ENCODE data around the gene ACOXL.

Gene ACOXL

GRCh38 chr2:110788976-110789375, 56.6 kb downstream of the ACOXL start:
- no peaks in the 10 kb centered on the region for H3K9me3 ChIP-seq (ENCODE audit: low read length)
- TF ChIP-seq CTCF (IDR thresholded peaks at IDR 0.05; ENCODE audit: low read length) (no peak), EZH2 (IDR thresholded peaks at IDR 0.05; ENCODE audit: borderline replicate concordance, low read length) (no peak)
- no peaks in the 10 kb centered on the region for H3K9me2 ChIP-seq (ENCODE audit: low read depth, low read length)

DNA sequence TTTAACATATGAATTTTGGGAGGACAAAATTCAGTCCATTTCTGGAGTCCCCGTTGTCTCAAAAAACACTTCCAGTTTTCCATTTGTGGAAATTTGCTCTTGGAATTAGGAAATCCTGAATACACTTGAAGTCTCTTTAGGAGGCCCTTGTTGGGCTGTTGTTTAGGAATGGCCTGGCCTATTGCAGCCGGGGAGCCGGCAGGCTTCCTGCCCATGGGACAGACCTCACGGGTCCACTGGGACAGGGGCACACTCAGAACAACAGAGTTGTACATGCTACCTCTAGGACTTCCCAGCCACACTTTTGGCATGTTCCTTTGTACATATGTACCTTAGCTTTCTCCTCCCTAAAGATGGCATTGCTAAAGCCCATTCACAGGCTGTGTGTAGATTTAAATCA, 57.3 kb downstream of the ACOXL start:
- Histone ChIP-seq H3K4me1 (ENCODE audit: insufficient read depth, low read length, severe bottlenecking) (no peaks in the 10 kb centered on the region), H3K27ac (ENCODE audit: low read depth, low read length, poor library complexity, severe bottlenecking) (no peak overlapping the region), H3K9me2 (ENCODE audit: low read depth, low read length) (no peaks in the 10 kb centered on the region), H3K36me3 (ENCODE audit: insufficient read depth, low read length) (no peaks in the 10 kb centered on the region), H3K4me3 (ENCODE audit: low read depth, low read length, poor library complexity, severe bottlenecking) (no peak overlapping the region), H3K4me2 (ENCODE audit: low read length) (no peak overlapping the region), H3K9ac (ENCODE audit: low read length) (no peak overlapping the region), H4K20me1 (ENCODE audit: insufficient read depth, low read length) (no peaks in the 10 kb centered on the region), H2AFZ (ENCODE audit: low read length) (no peak overlapping the region), H3K79me2 (ENCODE audit: insufficient read depth, low read length) (no peaks in the 10 kb centered on the region), H3K9me3 (ENCODE audit: low read length) (no peaks in the 10 kb centered on the region), H3F3A (ENCODE audit: insufficient read depth, low read length) (no peaks in the 10 kb centered on the region), H3K27me3 (ENCODE audit: insufficient read depth, low read length) (peaks cover 4% of the 10 kb centered on the region; the same call in 1 of the 2 replicates)
- TF ChIP-seq EZH2 (IDR thresholded peaks at IDR 0.05; ENCODE audit: borderline replicate concordance, low read length): no peak
- no peak for TF ChIP-seq CTCF (IDR thresholded peaks at IDR 0.05; ENCODE audit: low read length)

More at GRCh38 chr2:110788976-110789375, 56.6 kb downstream of the ACOXL start:
- Histone ChIP-seq H3F3A (ENCODE audit: insufficient read depth, low read length) (no peaks in the 10 kb centered on the region), H2AFZ (ENCODE audit: low read length) (no peak overlapping the region), H3K9ac (ENCODE audit: low read length) (no peak overlapping the region), H3K4me3 (ENCODE audit: low read depth, low read length, poor library complexity, severe bottlenecking) (no peak overlapping the region), H4K20me1 (ENCODE audit: insufficient read depth, low read length) (no peaks in the 10 kb centered on the region), H3K4me2 (ENCODE audit: low read length) (no peak overlapping the region), H3K27ac (ENCODE audit: low read depth, low read length, poor library complexity, severe bottlenecking) (no peak overlapping the region), H3K36me3 (ENCODE audit: insufficient read depth, low read length) (no peaks in the 10 kb centered on the region), H3K4me1 (ENCODE audit: insufficient read depth, low read length, severe bottlenecking) (no peaks in the 10 kb centered on the region), H3K27me3 (ENCODE audit: insufficient read depth, low read length) (no peaks in the 10 kb centered on the region), H3K79me2 (ENCODE audit: insufficient read depth, low read length) (no peaks in the 10 kb centered on the region)

DNA sequence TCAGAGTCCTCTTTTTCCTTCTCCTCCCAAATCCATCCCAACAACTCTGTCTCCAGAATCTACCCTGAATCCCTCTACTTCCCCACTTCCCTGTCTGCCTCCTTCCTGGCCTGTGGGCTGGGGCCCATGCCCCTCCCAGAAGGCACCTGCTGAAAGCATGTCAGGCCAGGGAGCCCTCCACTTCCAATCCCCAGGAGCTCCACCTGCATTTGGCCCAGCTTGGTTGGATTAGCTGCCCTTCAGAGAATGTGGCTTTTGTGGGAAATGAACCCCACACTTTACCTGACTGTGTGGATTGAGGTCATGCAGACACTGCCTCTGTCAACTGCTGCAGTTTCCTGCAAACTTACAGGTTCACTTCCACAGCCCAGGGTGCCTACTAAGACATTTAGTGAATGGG, 58.5 kb downstream of the ACOXL start:
- H3K27ac ChIP-seq (ENCODE audit: low read depth, low read length, poor library complexity, severe bottlenecking): no peak overlapping the region
- H3F3A ChIP-seq (ENCODE audit: insufficient read depth, low read length): no peaks in the 10 kb centered on the region
- H4K20me1 ChIP-seq (ENCODE audit: insufficient read depth, low read length): no peaks in the 10 kb centered on the region
- H3K36me3 ChIP-seq (ENCODE audit: insufficient read depth, low read length): no peaks in the 10 kb centered on the region
- no peak for TF ChIP-seq EZH2 (IDR thresholded peaks at IDR 0.05; ENCODE audit: borderline replicate concordance, low read length)
- no peak for TF ChIP-seq CTCF (IDR thresholded peaks at IDR 0.05; ENCODE audit: low read length)
- no peak overlapping the region for H3K4me2 ChIP-seq (ENCODE audit: low read length)
- H3K4me3 ChIP-seq (ENCODE audit: low read depth, low read length, poor library complexity, severe bottlenecking): no peak overlapping the region
- H2AFZ ChIP-seq (ENCODE audit: low read length): no peak overlapping the region
- H3K9ac ChIP-seq (ENCODE audit: low read length): no peak overlapping the region
- peaks cover 9% of the 10 kb centered on the region; the same call in 1 of the 2 replicates for H3K27me3 ChIP-seq (ENCODE audit: insufficient read depth, low read length)
- H3K79me2 ChIP-seq (ENCODE audit: insufficient read depth, low read length): no peaks in the 10 kb centered on the region
- H3K9me2 ChIP-seq (ENCODE audit: low read depth, low read length): no peaks in the 10 kb centered on the region
- H3K4me1 ChIP-seq (ENCODE audit: insufficient read depth, low read length, severe bottlenecking): no peaks in the 10 kb centered on the region
- no peaks in the 10 kb centered on the region for H3K9me3 ChIP-seq (ENCODE audit: low read length)
